Stimulated activated CD4-positive, alpha-beta T cell treated with anti-CD3 and anti-CD28 coated beads, Interleukin-1b, Interleukin-23, amount 100 ng/mL, for 1 hour (primary cell): ENCODE measurements around the gene STK32A.
"Not testable (repeated sequence)": the region's sequence is repeated elsewhere in the genome, so short reads cannot be mapped to it uniquely, and the experiment has no call there.

Experiments used
- DNase-seq, 2 donors: peaks; one replicate each; pipeline ENCODE4 v3.0.0-alpha.2; 2020; ENCODE audit warnings: low read depth in 2 of 2

STK32A gene

GRCh38 chr5:147234825-147235635, at the start of gene STK32A:
STK32A (plus strand) TSS chr5:147235026; CDS start chr5:147239635, 4,609 bp downstream.
- no peak for DNase-seq

- no peak for DNase-seq
Observed at GRCh38 chr5:147187099-147187540, 47.7 kb upstream of the STK32A start.

- no peak for DNase-seq
Observed at GRCh38 chr5:147188200-147189108, 46.4 kb upstream of the STK32A start.

- no peak for DNase-seq
Observed at GRCh38 chr5:147189109-147189424, 45.8 kb upstream of the STK32A start.

- no peak for DNase-seq
Observed at GRCh38 chr5:147190331-147190730, 44.5 kb upstream of the STK32A start.

- no peak for DNase-seq
Observed at GRCh38 chr5:147193123-147193522, 41.7 kb upstream of the STK32A start.

GRCh38 chr5:147200004-147200403, 34.8 kb upstream of the STK32A start:
- no peak for DNase-seq

GRCh38 chr5:147203213-147203612, 31.6 kb upstream of the STK32A start:
- no peak for DNase-seq

- no peak for DNase-seq
Observed at GRCh38 chr5:147204576-147204975, 30.2 kb upstream of the STK32A start.

- no peak for DNase-seq
Observed at GRCh38 chr5:147208134-147208533, 26.7 kb upstream of the STK32A start.

GRCh38 chr5:147216552-147217154, 18.2 kb upstream of the STK32A start:
- no peak for DNase-seq

- no peak for DNase-seq
Observed at GRCh38 chr5:147223343-147223742, 11.5 kb upstream of the STK32A start.

GRCh38 chr5:147223948-147224791, 10.7 kb upstream of the STK32A start:
- DNase-seq, result no peak

- DNase-seq, result no peak
Observed at GRCh38 chr5:147225938-147226337, 8.9 kb upstream of the STK32A start.

GRCh38 chr5:147226512-147226911, 8.3 kb upstream of the STK32A start:
- DNase-seq, result no peak

- DNase-seq, result no peak
Observed at GRCh38 chr5:147234239-147234824, 494 bp upstream of the STK32A start.

GRCh38 chr5:147240266-147240985, 5.6 kb downstream of the STK32A start:
- no peak for DNase-seq

- not testable (repeated sequence) for DNase-seq
Observed at GRCh38 chr5:147243238-147243637, 8.4 kb downstream of the STK32A start.

GRCh38 chr5:147245381-147246165, 10.7 kb downstream of the STK32A start:
- no peak for DNase-seq

GRCh38 chr5:147248561-147248960, 13.7 kb downstream of the STK32A start:
- DNase-seq, result no peak
